K562 (cell line): ENCODE measurements around the gene PPM1F. TPM values are rescaled to one million over a fixed set of nuclear protein-coding genes. Genes with fewer than 3 reads are reported as not detected.

Experiments
- ATAC-seq: fragments of 200-7000 bp; cut with Tn5 transposase; 3 replicates; pipeline ENCODE4 v1.9.1; 2020; ENCODE audit warnings: moderate library complexity
- BruUV-seq: library from RNA; stranded (reverse); fragments of 400-500 nt; replicated peaks from 2 replicates; lab custom pipeline; 2021; lab: Mats Ljungman, UMichigan
- CTCF ChIA-PET: fragments of 300-600 bp; formaldehyde crosslinking; extraction: SDS; loops from one replicate; lab custom pipeline; 2021; ENCODE audit warnings: low intra/inter-chr PET ratio; lab: Yijun Ruan, JAX
- POLR2A ChIA-PET: fragments of 300-600, 350-650 bp; sonication (Branson Sonifier 250); formaldehyde crosslinking; extraction: SDS; loops from one replicate; lab custom pipeline; 2021; ENCODE audit warnings: antibody characterized with exemption, inconsistent platforms; lab: Yijun Ruan, JAX
- DNase-seq, 4 experiments: peaks; one replicate each; pipeline versions ENCODE4 v3.0.0 to v3.0.0-alpha.2; 2011 to 2018; ENCODE audit warnings: low spot score in 3 of 4, mixed read lengths in 3 of 4; ENCODE audit errors: extremely low read depth in 1 of 4
- FAIRE-seq: peaks from 2 replicates; lab custom pipeline; 2011; peaks lifted over from hg19 to GRCh38; lab: Jason Lieb, UNC
- H2AFZ ChIP-seq: 2 replicates; pipeline ENCODE4 v1.6.0; 2011; ENCODE audit warnings: low read depth, low read length, control low read depth, inconsistent platforms
- H3K27ac ChIP-seq: fragments of 200-600 bp; 3 replicates; pipeline ENCODE4 v1.8.0; 2011; ENCODE audit warnings: low read depth, mild to moderate bottlenecking, control low read depth, inconsistent platforms, low read length, moderate library complexity, mixed read lengths; ENCODE audit errors: extremely low read depth
- H3K27me3 ChIP-seq, 2 experiments: fragments of 300-600 bp in 1 of 2; 2 replicates in 1 of 2; 3 replicates in 1 of 2; pipeline versions ENCODE4 v1.6.0 to v1.8.0; 2011; ENCODE audit warnings: inconsistent platforms in 2 of 2, low read length in 2 of 2, mild to moderate bottlenecking in 1 of 2, mixed read lengths in 1 of 2, moderate library complexity in 1 of 2; ENCODE audit not compliant: control insufficient read depth in 2 of 2, insufficient read depth in 2 of 2
- H3K36me3 ChIP-seq: fragments of 300-600 bp; 3 replicates; pipeline ENCODE4 v1.8.0; 2011; ENCODE audit warnings: mild to moderate bottlenecking, low read length, inconsistent platforms; ENCODE audit not compliant: control insufficient read depth, insufficient read depth
- H3K4me1 ChIP-seq, 2 experiments: fragments of 200-600 bp in 1 of 2; replicated peaks in 1 of 2; 2 replicates in 1 of 2; 3 replicates in 1 of 2; pipeline versions ENCODE4 v1.5.1 to v1.8.0; 2011; ENCODE audit warnings: inconsistent platforms in 2 of 2, low read length in 2 of 2, mild to moderate bottlenecking in 1 of 2, mixed read lengths in 1 of 2, moderate library complexity in 1 of 2; ENCODE audit not compliant: control insufficient read depth in 2 of 2, insufficient read depth in 2 of 2
- H3K4me2 ChIP-seq: 2 replicates; pipeline ENCODE4 v1.6.1; 2011; ENCODE audit warnings: low read length, control low read depth, inconsistent platforms, mixed read lengths; ENCODE audit not compliant: insufficient read depth
- H3K4me3 ChIP-seq: fragments of 200-600 bp; sonication (generic), shearing (Covaris generic); 2 replicates; pipeline ENCODE4 v1.5.1; 2016; ENCODE audit warnings: control low read depth, inconsistent platforms
- H3K79me2 ChIP-seq: fragments of 200-600 bp; 3 replicates; pipeline ENCODE4 v1.8.0; 2011; ENCODE audit warnings: low read length, inconsistent platforms; ENCODE audit not compliant: control insufficient read depth, insufficient read depth
- H3K9ac ChIP-seq, 2 experiments: 2 replicates each; pipeline versions ENCODE4 v1.6.0 to v1.6.1; 2011; ENCODE audit warnings: low read depth in 2 of 2, low read length in 2 of 2, control low read depth in 1 of 2, inconsistent platforms in 1 of 2, mild to moderate bottlenecking in 1 of 2, mixed read lengths in 1 of 2; ENCODE audit not compliant: insufficient read depth in 1 of 2
- H3K9me1 ChIP-seq: one replicate; pipeline ENCODE4 v1.6.0; 2011; ENCODE audit warnings: inconsistent platforms, mild to moderate bottlenecking, low read length, moderate library complexity; ENCODE audit not compliant: control insufficient read depth, insufficient read depth
- H3K9me3 ChIP-seq: replicated peaks from 2 replicates; pipeline ENCODE4 v1.5.1; 2011; ENCODE audit warnings: low read depth, low read length, inconsistent platforms; ENCODE audit not compliant: control insufficient read depth, insufficient read depth
- H4K20me1 ChIP-seq: replicated peaks from 2 replicates; pipeline ENCODE4 v1.6.1; 2011; ENCODE audit warnings: low read length, inconsistent platforms, mixed read lengths; ENCODE audit not compliant: control insufficient read depth, insufficient read depth
- BCL6 ChIP-seq: fragments of 250-450 bp; sonication (Bioruptor Pico); IDR thresholded peaks from 2 replicates; pipeline ENCODE4 v1.4.0; 2020
- CHD2 ChIP-seq: IDR thresholded peaks from 2 replicates; pipeline ENCODE4 v1.6.1; 2011; ENCODE audit warnings: low read depth, low read length
- GATAD2A ChIP-seq: fragments of 450-650 bp; IDR thresholded peaks from 2 replicates; pipeline ENCODE4 v1.6.1; 2017
- GTF2F1 ChIP-seq: IDR thresholded peaks from 2 replicates; pipeline ENCODE4 v1.6.1; 2011; ENCODE audit warnings: low read depth, low read length, improper control_type of control experiment
- HES1 ChIP-seq: fragments of 450-650 bp; IDR thresholded peaks from 2 replicates; pipeline ENCODE4 v1.6.1; 2016; ENCODE audit warnings: low read depth, mild to moderate bottlenecking, moderate library complexity
- MLX ChIP-seq, 2 experiments: fragments of 450-650 bp in 1 of 2; sonication (generic) in 1 of 2; formaldehyde crosslinking; conservative IDR thresholded peaks; 2 replicates each; pipeline versions ENCODE4 v1.4.0 to v1.8.1; 2020 to 2022; ENCODE audit warnings: mild to moderate bottlenecking in 1 of 2, missing genetic modification reagents in 1 of 2
- PPARD ChIP-seq: fragments of 250-450 bp; sonication (Bioruptor Pico); IDR thresholded peaks from 2 replicates; pipeline ENCODE4 v1.8.0; 2022; ENCODE audit warnings: inconsistent platforms, mild to moderate bottlenecking, moderate library complexity
- SMC3 ChIP-seq: conservative IDR thresholded peaks from 2 replicates; pipeline ENCODE4 v1.6.1; 2011; ENCODE audit warnings: low read depth, low read length, improper control_type of control experiment; ENCODE audit not compliant: insufficient read depth
- SPI1 ChIP-seq: IDR thresholded peaks from 2 replicates; pipeline ENCODE4 v1.6.1; 2011; ENCODE audit warnings: low read depth, low read length, control low read depth, borderline replicate concordance
- STAT5B ChIP-seq: fragments of 250-450 bp; sonication (Bioruptor Pico); IDR thresholded peaks from 2 replicates; pipeline ENCODE4 v1.8.0; 2021; ENCODE audit warnings: mild to moderate bottlenecking, inconsistent platforms
- ZNF212 ChIP-seq: fragments of 450-650 bp; formaldehyde crosslinking; IDR thresholded peaks from 2 replicates; pipeline ENCODE4 v1.4.0; 2020; ENCODE audit warnings: mild to moderate bottlenecking
- WGBS: fragments of 100-300 bp; shearing (Covaris generic); methylation state at CpG from one replicate; pipeline ENCODE4 v1.1.6; 2016; ENCODE audit warnings: low coverage, mixed read lengths; ENCODE audit not compliant: insufficient coverage; ENCODE audit errors: missing lambda C conversion rate; 5-methylcytosine and 5-hydroxymethylcytosine counted together
- in situ Hi-C: fragments of 300-500 bp; cut with MboI; formaldehyde crosslinking; loops from 4 replicates; pipeline ENCODE4 v1.15.0; 2018; ENCODE audit warnings: inconsistent platforms, mixed read lengths
- intact Hi-C: fragments of 100-400 bp; cut with micrococcal nuclease; formaldehyde crosslinking; loops from 2 replicates; pipeline ENCODE4 v1.14.2; 2022
- polyA plus RNA-seq, 8 experiments: library from polyadenylated mRNA; depleted of rRNA in 4 of 8; stranded (reverse) in 5 of 8; unstranded in 3 of 8; fragments of >200 nt; fragmentation: Nextera tagmentation in 2 of 8; fragmentation: Illumina TruSeq in 1 of 8; extraction: Ambion mirVana in 2 of 8; extraction: Trizol in 1 of 8; gene quantifications; 2 replicates each; pipeline versions ENCODE4 v1.2.1 to v1.2.3, GENCODE V29; 2011 to 2014; ENCODE audit warnings: inconsistent platforms in 1 of 8, missing spikeins in 1 of 8
- total RNA-seq, 7 experiments: library from RNA; depleted of rRNA in 6 of 7; stranded (reverse); fragments of >200 nt in 6 of 7; fragmentation: Illumina TruSeq in 2 of 7; extraction: Trizol in 2 of 7; gene quantifications; 2 replicates each; pipeline versions ENCODE4 v1.2.1 to v1.2.3, GENCODE V29; 2011 to 2021; ENCODE audit warnings: low replicate concordance in 1 of 7
- TF ChIP-seq, protein P1 (sequence below), 3 experiments: IDR thresholded peaks in 2 of 3; conservative IDR thresholded peaks in 1 of 3; 2 replicates each; pipeline ENCODE4 v1.5.1; 2011 to 2012; ENCODE audit warnings: low read length in 3 of 3, mild to moderate bottlenecking in 3 of 3, control low read depth in 2 of 3, improper control_type of control experiment in 1 of 3, inconsistent platforms in 1 of 3, low read depth in 1 of 3, mixed read lengths in 1 of 3, moderate library complexity in 1 of 3; ENCODE audit not compliant: insufficient read depth in 2 of 3
- TF ChIP-seq, protein P2 (sequence below): sonication (generic); formaldehyde crosslinking; IDR thresholded peaks from 2 replicates; pipeline ENCODE4 v1.8.0; 2022; ENCODE audit warnings: missing genetic modification reagents, mild to moderate bottlenecking, moderate library complexity, borderline replicate concordance
- TF ChIP-seq, protein P3 (sequence below): fragments of 250-450 bp; sonication (Bioruptor Pico); IDR thresholded peaks from 2 replicates; pipeline ENCODE4 v1.8.0; 2021; ENCODE audit warnings: moderate library complexity, mild to moderate bottlenecking, inconsistent platforms

PPM1F gene
- total and polyA plus RNA-seq, 9 of the 15 experiments (the other 6 are each of a cell fraction or from before 2014, with no cell fraction given): 2.1 to 159 (median 64.0) TPM

DNA sequence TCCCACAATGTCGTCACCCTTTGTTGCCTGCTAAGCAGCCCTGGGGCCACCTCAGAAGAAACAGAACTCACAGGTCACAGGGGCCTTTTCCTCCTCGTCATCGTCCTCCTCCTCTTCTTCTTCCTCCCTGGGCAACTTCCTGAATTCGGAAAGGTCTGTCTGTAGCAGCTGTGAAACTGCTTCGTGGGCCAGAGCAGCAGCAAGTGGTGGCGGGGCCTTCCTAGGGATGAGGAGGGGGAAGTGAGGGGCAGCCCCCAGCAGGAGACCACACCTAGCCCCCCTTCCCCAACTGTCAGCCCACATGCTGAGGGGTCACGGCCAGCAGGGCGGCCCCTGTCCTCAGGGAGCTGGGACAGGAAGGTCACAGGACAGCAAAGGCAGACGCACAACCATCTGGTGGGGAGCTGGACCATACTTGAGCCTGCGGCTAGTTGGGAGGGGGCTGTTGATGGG is 13.2 kb downstream of the PPM1F start:
- Histone ChIP-seq H3K4me3 (no peak overlapping the region), H3K4me2 (no peak overlapping the region), H3K27me3 (no peaks in the 10 kb centered on the region), H3K27ac (peak overlapping the region; percentile 85; the same call in 2 of the 3 replicates), H3K9me3 (no peaks in the 10 kb centered on the region), H3K79me2 (peaks cover 4% of the 10 kb centered on the region; the same call in 1 of the 3 replicates), H3K36me3 (peaks cover 84% of the 10 kb centered on the region), H3K4me1 (peaks cover 12 to 50% of the 10 kb centered on the region in 2 experiments), H3K9me1 (peaks cover 8% of the 10 kb centered on the region), H4K20me1 (peaks cover 15% of the 10 kb centered on the region; the same call in 1 of the 2 replicates)
- FAIRE-seq: no peak
- intact Hi-C loops (loop anchor here (2.0 to 5.0 kb wide), 4 partner anchors 13 to 155 kb away; partner anchors contain the start of genes PPM1F and TOP3B), in situ Hi-C loops (loop anchor here (25.0 kb wide), 3 partner anchors 402 to 802 kb away; partner anchors contain the start of gene HIC2)
- no TSS peak for BruUV-seq
- WGBS: 72% methylated on average over 10 of the region's 10 CpGs
- POLR2A ChIA-PET: interaction anchor here (0.6 to 49.7 kb wide), 24 partner anchors 6 to 1425 kb away, joined by 3 to 1041 read pairs (median 4); partner anchors contain the start of genes PPIL2, PPM1F and SDF2L1
- ATAC-seq: no peak
- no peak for DNase-seq
- 0 out of 2 replicates have a peak, but pooled peaks have one; percentile 21 for TF ChIP-seq CHD2
- TF ChIP-seq SMC3: 0 out of 2 replicates have a peak, but pooled peaks have one; percentile 7
- no peak for TF ChIP-seq STAT5B (CRISPR knock-in tag)
- TF ChIP-seq, protein P1, sequence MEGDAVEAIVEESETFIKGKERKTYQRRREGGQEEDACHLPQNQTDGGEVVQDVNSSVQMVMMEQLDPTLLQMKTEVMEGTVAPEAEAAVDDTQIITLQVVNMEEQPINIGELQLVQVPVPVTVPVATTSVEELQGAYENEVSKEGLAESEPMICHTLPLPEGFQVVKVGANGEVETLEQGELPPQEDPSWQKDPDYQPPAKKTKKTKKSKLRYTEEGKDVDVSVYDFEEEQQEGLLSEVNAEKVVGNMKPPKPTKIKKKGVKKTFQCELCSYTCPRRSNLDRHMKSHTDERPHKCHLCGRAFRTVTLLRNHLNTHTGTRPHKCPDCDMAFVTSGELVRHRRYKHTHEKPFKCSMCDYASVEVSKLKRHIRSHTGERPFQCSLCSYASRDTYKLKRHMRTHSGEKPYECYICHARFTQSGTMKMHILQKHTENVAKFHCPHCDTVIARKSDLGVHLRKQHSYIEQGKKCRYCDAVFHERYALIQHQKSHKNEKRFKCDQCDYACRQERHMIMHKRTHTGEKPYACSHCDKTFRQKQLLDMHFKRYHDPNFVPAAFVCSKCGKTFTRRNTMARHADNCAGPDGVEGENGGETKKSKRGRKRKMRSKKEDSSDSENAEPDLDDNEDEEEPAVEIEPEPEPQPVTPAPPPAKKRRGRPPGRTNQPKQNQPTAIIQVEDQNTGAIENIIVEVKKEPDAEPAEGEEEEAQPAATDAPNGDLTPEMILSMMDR (IDR thresholded peaks at IDR 0.05 in 2 of 3, conservative IDR thresholded peaks at IDR 0.05 in 1 of 3; ENCODE audit: insufficient read depth in 2 of 3, low read depth in 1 of 3, low read length in 3 of 3): peak in 2 of 3 experiments; percentile 18 to 45; a peak in 2 of 6 replicates
- TF ChIP-seq HES1: no peak
- peak; percentile 64 for TF ChIP-seq SPI1
- no peak for TF ChIP-seq PPARD
- TF ChIP-seq BCL6: no peak
- TF ChIP-seq ZNF212 (CRISPR knock-in tag): no peak
- TF ChIP-seq MLX (CRISPR knock-in tag; conservative IDR thresholded peaks at IDR 0.05): 0 out of 4 replicates have a peak, but pooled peaks of 1 of the 2 experiments have one; percentile 75
- TF ChIP-seq, protein P2, sequence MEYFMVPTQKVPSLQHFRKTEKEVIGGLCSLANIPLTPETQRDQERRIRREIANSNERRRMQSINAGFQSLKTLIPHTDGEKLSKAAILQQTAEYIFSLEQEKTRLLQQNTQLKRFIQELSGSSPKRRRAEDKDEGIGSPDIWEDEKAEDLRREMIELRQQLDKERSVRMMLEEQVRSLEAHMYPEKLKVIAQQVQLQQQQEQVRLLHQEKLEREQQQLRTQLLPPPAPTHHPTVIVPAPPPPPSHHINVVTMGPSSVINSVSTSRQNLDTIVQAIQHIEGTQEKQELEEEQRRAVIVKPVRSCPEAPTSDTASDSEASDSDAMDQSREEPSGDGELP: no peak
- TF ChIP-seq, protein P3, sequence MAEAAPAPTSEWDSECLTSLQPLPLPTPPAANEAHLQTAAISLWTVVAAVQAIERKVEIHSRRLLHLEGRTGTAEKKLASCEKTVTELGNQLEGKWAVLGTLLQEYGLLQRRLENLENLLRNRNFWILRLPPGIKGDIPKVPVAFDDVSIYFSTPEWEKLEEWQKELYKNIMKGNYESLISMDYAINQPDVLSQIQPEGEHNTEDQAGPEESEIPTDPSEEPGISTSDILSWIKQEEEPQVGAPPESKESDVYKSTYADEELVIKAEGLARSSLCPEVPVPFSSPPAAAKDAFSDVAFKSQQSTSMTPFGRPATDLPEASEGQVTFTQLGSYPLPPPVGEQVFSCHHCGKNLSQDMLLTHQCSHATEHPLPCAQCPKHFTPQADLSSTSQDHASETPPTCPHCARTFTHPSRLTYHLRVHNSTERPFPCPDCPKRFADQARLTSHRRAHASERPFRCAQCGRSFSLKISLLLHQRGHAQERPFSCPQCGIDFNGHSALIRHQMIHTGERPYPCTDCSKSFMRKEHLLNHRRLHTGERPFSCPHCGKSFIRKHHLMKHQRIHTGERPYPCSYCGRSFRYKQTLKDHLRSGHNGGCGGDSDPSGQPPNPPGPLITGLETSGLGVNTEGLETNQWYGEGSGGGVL (CRISPR knock-in tag): no peak
- TF ChIP-seq GTF2F1: 0 out of 2 replicates have a peak, but pooled peaks have one; percentile 51
- TF ChIP-seq GATAD2A: no peak
- TF ChIP-seq, all 486 proteins: peak for 6
- H2AFZ ChIP-seq: no peak overlapping the region
- CTCF ChIA-PET: interaction anchor here (0.6 to 9.2 kb wide), 13 partner anchors 8 to 1520 kb away, joined by 3 to 609 read pairs (median 8); partner anchors contain the start of genes MAPK1, PPIL2 and PPM1F
- H3K9ac ChIP-seq: peak overlapping the region in 1 of 2 experiments; percentile 29; a peak in 2 of 4 replicates
